Left renal cortex interstitium (tissue), 4 donors: ENCODE results near the gene POLR3E. TPM values are rescaled to one million over a fixed set of nuclear protein-coding genes. Genes with fewer than 3 reads are reported as not detected.
"Not testable (repeated sequence)": the region's sequence is repeated elsewhere in the genome, so short reads cannot be mapped to it uniquely, and the experiment has no call there.

Experiments used
- DNase-seq, 4 donors: peaks; one replicate each; pipeline ENCODE4 v3.0.0-alpha.2; 2013; ENCODE audit warnings: low read depth in 4 of 4, low spot score in 2 of 4, missing footprints in 1 of 4
- polyA plus RNA-seq, 4 donors: library from polyadenylated mRNA; unstranded; fragments of 120-200 nt; gene quantifications; one replicate each; pipeline ENCODE4 v1.2.1, GENCODE V29; 2013; ENCODE audit not compliant: insufficient read length in 4 of 4

The POLR3E gene
- polyA plus RNA-seq, 4 donors, result 41.2 to 70.1 (median 57.0) TPM

DNA sequence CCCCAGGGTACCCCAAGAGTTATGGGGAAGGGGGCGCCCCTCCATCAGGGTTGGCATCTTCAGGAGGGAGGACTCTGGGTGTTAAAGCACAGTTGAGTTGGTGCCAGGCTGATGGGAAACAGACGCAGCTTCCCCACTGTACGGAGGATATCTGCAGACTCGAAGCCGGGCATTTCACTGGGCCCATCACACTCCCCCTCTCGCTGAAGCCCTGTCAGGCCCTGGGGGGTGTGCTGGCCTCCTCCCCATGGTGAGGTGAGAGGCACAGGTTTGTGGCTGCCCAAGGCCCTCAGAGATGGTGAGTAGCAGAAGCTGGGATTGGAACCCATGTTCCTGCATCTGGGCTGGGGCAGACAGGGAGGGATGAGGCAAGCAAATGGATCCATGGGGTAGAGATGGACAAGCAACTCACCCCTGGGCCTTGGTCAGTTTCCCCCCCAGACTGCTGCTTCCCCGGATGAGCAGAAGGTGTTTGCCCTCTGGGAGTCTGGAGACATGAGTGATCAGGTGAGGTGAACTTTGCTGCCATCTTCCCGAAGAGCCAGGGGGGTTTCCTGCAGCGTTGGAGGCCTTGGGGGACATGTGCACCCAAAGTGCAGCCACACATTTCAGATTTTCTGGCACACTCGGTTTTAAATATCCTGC is 31.0 kb downstream of the POLR3E start:
- no peak for DNase-seq

DNA sequence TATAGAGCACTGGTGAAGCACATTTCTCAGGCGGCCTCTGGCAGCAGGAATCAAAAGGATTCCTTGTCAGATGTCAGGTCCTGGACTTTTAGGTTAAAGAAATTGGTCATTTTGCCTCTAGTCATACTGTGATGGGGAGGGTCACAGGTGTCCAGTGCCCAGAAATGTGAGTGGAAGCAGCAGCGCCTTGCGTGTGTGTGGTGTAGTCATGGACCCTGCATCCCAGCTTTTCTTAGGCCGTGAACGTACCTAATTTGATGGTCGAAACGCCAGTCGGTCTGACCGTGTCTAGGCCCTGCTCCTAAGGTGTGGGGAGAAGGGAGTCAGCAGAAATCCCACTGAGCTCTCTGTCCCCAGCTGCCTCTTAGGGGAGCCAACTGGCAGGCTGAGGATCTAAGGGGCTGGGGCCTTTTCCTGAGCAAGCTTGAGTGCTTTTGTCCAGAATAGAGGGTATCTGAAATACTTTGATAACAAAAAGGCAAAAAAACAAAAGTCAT is 32.0 kb downstream of the POLR3E start:
- no peak for DNase-seq

DNA sequence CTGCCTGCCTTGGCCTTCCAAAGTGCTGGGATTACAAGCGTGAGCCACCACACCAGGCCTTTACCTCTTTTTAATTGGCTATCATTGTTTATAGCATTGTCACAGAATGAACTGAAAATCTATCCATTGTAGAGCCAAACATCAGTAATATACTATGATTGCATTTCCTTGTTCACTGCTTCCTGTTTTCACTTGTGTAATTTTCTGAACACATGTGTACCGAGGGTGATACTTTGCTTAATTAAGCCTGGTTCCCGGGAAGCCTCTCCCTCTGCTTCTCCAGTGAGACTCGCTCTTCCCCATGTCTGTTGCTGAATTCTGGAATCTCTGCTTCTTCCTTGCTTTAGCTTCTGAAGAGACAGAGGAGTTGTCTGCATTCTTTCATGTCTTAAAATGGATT is 33.1 kb downstream of the POLR3E start:
- no peak for DNase-seq

DNA sequence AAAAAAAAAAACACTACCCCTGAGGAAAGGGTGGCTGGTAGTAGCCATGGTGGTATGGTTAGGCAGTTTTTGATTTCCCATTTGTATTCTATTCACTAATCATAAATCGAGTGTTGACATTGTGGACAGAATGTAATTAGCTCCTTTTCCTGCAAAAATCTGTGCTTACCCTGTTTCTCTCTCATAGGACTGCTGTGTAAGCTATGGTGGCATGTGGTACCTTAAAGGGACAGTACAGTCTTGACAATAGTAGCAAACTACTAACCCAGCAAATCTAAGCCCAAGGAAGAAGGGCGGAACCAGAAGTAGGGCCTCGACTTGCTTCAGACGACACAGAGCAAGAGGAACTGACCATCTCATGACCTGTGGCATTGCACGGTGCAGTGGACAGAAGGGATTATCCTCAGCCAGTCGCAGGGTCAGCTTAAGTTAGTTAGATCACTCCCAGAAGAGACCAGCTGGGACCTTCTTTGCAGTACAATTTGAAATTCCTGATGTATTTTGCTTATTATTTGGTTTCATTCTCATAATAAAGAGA is 36.3 kb downstream of the POLR3E start:
- no peak for DNase-seq

DNA sequence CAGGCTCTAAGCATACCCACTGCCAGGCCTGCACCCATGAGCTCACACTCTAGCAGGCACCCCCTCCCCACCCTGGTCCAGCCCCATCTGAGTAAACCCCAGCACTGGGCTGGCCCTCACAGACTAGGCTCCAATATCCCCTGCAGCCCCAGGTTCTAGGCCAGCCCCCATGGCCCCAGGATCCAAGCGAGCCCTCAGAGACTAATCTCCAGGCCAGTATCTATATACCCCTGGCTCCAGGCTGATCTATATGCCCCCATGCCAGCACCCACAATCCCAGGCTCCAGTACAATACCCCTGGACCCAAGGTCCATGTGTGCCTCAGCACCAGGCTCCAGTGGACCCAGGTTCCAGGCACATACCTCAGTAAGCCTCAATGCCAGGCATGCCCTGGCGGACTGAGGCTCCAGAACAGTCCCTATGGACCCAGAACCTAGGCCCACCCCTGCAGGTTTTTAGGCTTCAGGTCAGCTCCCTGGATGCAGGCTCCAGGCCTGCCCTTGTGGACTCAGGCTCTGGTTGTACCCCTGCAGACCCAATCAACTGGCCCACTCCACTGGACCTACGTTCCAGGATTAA is 38.5 kb downstream of the POLR3E start:
- no peak for DNase-seq

DNA sequence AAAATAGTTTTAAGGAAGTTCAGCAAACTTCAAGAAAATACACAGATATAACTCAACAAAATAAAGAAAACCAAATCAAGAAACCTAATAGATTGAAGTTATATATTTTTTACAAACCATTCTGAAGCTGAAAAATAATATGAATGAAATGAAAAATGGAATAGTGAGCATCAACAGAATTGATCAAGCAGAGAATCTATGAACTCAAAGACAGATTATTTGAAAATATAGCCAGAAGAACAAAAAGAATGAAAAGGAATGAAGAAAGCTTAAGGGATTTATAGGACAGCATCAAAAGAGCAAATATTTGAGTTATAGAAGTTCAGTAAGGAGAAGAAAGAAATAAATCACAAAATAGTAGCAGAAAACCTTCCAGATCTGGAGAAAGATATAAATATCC is 39.4 kb downstream of the POLR3E start:
- DNase-seq, result no peak

DNA sequence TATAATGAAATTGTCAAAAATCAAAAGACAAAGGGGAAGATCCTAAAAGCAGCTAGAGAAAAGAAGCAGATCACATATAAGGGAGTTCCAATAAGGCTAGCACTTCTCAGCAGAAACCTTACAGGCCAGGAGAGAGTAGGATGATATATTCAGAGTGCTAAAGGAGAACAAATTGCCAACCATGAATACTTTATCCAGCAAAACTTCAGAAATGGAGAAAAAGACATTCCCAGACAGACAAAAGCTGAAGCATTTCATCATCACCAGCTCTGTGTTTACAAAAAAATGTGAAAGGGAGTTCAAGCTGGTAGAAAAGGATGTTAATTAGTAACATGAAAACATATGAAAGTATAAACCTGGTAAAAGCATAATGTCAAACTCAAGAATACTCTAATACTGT is 39.8 kb downstream of the POLR3E start:
- no peak for DNase-seq

DNA sequence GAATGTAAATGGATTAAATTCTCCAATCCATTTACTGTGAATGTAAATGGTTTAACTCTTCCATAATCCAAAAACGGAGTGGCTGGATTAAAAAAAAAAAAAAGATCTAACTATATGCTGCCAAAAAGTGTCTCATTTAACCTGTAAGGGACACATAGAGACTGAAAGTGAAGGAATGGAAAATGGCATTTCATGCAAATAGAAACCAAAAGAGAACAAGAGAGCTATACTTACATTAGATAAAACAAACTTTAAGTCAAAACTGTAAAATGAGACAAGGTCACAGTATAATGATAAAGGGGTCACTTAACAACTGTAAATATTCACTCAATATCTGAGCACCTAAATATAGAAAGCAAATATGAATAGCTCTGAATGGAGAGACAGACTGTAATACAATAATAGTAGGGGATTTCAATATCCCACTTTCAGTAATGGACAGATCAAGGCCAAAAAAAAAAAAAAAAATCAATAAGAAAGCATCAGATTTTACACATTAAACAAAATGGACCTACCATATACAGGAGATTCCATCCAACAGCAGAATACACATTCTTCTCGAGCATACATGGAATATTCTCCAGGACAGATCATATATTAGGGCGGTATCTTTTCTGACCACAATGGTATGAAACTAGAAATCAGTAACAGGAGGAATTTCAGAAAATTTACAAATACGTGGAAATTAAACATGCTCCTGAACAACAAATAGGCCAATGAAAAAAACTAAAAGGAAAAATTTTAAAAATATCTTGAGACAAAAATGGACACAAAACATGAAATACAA is 40.8 kb downstream of the POLR3E start:
- no peak for DNase-seq

DNA sequence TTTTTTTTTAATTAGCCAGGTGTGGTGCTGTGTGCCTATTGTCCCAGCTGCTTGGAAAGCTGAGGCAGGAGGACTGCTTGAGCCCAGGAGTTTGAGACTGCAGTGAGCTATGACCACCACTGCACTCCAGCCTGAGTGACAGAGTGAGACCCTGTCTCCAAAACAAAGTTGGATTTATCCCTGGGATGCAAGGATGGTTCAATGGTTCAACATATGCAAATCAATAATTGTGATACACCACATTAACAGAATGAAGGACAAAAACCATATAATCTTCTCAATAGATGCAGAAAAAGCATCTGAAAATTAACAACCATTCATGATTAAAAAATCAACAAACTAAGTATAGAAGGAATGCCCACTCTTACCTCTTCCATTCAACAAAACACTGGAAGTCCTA is 43.7 kb downstream of the POLR3E start:
- no peak for DNase-seq

DNA sequence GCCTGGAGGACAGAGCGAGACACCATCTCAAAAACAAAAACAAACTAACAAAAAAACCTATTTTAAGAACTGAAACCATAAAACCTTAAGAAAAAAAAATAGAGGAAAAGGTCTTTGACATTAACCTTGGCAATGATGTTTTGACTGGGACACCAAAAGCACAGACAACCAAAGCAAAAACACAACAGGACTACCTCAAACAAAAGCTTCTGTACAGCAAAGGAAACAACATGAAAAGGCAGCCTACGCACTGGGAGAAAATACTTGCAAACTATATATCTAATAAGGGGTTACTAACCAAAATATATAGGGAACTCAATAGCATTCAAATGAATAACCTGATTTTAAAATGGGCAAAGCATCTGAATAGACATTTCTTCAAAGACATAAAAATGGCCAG is 44.9 kb downstream of the POLR3E start:
- no peak for DNase-seq

DNA sequence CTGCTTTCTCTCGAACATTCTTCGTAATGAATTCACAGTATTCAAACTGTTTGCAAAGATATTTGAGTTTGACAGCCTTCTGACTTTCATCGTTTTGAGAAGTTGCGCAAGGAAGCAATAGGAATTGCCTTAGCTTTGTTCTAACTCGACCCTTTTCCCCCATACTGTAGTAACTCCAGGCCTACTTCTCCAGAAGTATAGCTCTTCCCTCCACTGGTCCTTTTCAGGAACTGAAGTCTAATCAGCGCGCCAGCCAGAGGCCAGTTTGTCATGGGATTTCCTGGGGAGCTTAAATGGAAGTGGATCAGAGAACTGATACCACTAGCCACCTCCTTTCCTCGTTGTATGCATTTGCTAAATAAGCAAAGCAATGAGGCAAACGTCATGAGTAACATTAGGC is 49.3 kb downstream of the POLR3E start:
- no peak for DNase-seq

DNA sequence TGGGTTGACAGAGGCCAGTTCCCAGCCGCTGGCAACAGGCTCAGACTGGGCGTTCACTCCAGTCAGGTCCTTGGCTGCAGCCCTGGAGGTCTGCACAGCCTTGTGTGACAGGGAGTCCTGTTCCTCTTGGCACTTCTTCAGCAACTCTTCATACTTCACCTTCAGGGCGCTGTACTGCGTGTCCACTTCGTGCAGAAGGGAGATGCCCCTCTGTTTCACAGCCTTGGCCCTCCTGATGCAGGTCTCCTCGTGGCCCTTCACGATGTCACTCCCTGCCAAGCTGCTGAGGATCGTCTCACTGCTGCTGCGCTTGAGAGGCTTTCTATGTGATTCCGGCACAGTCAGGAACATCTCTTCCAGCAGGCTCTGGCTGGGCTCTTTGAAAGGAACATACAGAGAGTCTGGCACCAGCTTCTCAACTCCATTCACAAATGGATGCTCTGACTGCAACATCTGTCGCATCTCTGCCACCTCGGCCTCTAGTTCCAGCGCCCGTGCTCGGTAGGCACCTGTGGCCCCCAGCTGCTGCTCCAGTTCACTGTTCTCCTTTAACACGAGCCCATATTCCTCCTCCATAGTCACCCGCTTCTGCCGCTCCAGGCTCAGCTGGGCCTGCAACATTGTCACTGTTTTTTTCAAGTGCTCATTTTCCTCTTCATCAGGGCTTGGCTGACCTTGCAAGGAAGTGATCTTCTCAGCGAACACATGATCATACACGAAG is 50.1 kb downstream of the POLR3E start:
- no peak for DNase-seq

DNA sequence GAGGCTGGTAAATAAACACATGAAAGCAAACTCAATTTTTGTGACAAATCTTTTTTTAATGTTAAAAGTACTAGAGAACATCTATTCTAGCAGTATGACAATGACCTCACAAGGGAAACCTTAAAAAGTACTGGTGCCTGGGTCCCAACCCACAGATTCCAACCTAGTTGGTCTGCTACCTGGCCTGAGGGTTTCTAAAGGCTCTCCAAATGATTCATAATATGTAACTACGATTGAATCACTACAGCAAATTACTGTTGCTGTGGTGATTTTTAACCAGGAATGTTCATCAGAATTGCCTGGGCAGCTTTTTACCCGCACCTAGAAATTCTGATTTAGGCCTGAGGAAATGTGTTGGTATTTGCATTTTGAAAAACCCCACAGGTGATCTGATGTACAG is 51.1 kb downstream of the POLR3E start:
- no peak for DNase-seq

DNA sequence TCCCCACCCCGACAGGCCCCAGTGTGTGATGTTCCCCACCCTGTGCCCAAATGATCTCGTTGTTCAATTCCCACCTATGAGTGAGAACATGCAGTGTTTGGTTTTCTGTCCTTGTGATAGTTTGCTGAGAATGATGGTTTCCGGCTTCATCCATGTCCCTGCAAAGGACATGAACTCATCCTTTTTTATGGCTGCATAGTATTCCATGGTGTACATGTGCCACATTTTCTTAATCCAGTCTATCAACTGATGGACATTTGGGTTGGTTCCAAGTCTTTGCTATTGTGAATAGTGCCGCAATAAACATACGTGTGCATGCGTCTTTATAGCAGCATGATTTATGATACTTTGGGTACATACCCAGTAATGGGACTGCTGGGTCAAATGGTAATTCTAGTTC is 53.8 kb downstream of the POLR3E start:
- DNase-seq, result not testable (repeated sequence)

DNA sequence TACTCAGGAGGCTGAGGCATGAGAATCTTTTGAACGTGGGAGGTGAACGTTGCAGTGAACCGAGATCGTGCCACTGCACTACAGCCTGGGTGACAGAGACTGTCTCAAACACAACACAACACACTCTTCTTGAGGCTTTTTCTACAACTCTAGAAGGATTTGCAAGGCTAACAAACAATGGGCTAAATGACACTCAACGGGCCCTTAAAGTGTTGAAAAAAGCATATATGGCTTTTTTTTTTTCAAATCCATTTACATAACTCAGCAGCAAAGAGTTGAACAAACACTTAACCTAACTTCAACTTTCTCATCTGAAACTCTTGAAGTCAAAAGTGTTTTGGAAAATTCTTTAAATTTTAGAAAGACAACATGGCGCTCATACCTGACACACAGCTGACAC is 54.9 kb downstream of the POLR3E start:
- DNase-seq, result no peak

DNA sequence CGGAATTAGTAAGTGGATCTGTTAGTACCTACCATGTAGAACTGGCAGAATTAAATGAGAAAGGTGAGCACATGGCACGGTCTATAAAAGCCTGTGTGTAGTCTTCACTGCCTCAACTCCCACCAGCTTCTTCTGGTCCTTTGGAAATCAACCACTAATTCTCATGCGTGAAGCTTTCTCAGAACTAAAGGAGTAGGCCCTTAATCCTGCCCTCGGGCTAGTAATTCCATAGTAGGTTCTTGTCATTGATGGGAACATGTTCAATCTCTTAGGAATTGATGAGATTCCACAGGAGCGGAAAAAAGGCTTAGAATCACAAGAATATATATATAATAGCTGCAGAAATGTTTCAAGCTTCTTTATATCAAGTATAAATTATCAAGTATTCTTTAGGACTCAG is 55.5 kb downstream of the POLR3E start:
- DNase-seq, result no peak

DNA sequence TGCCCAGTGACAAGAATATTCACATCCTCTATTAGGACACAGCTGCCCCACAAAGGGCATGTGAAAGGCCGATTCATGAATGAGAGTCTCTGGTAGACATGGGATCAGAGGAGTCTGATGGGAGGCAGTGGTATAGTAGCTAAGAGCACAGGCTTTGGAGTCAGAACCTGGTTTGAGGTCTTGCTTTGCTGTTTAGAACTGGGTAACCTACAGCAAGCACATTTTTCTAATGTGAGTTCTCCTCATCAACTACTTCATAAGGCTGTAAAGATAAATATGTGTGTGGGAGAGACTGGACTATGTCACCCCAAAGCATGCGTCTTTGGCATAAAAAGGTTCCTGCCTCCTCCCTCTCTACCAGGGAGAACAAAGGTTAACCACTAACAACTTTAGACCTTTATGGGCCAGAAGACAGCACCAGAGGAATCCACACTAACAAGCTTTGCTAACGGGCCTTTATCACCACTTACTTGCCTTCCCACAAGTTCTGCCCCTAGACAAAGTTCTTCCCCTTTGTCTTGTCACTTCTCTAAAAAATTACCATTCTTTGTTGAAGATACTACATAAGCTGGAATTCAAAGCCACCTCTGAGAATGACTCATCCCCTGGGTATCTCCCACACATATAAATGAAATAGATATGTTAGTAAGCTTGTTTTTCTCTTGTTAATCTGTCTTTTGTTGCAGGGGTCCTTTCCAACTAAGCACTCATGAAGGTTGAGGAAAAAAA is 56.1 kb downstream of the POLR3E start:
- DNase-seq, result no peak

DNA sequence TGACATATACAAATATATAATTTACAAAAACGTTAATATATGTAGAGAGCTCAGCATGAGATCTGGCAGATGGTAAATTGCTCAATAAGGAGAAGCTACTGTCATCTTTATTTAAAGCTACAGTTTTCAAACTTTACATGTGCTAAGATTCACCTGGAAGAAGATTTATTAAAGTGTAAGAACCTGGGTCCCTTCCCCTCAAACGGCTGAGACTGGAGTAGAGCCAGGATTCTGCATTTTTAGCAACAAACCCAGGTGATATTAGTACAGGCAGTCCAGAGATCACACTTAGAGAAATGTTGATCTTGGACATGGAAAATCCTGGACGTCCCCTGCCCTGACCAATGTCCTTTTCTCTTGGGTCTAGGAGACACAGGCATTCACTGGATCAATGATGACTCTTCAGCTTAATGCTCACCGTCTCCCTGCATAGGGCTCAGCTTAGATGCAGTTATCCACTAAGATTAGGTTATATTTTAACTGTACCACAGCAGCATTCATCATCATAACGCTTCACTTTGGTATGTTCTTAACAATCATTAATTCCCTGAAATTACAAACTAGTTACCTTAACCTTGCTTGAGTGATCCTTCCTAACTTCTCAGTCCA is 56.8 kb downstream of the POLR3E start:
- no peak for DNase-seq

DNA sequence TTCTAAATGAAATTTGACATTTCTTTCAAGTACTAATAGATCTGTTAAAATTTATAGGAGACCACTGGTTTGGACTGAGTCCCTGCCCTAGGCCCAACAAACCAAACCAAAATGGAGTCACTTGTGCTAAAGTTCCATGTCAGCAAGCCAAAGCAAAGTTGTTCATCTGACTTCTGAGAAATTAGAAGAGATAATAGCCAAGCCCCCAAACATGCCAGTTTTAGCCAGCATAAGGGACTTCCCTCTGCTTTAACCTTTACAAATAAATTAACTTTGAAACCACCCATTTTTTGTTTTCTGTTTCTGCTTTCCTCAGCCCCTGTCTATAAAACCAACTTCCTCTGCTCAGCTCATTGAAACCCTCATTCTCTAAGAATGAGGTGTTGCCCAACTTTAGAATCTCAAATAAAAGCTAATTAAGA is 58.3 kb downstream of the POLR3E start:
- no peak for DNase-seq
